ENCODE data around the gene PELI1. TPM values are rescaled to one million over a fixed set of nuclear protein-coding genes. Genes with fewer than 3 reads are reported as not detected.

Gene PELI1
- total and polyA plus RNA-seq, 2 of the 8 experiments (the other 6 are each of a cell fraction or from before 2014, with no cell fraction given), result 21.8 to 57.1 TPM

DNA sequence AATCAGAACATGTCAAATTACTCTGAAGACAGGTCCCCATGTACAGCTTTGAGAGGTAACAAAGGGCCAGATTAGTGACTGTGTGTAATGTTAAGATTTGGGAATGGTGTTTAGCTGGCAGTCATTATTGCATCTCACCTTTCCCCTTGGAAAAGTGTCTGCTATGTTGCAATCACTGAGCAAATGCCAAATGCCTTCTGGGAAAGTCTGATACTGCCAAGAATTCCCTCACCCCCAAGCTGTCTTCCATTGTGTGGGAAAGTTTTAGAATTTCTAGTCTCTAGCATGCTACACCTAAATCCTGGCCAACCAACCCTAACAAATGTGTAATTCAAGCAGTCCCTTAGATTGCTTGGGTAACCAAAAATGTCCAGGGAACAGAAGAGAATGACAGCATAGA, 13.6 kb upstream of the PELI1 start:
- no peak overlapping the region for H3K4me3 ChIP-seq (ENCODE audit: extremely low read depth in 1 of 4, insufficient read depth in 2 of 4, low read depth in 3 of 4, low read length in 4 of 4)
- H3K4me1 ChIP-seq (replicated peaks in 1 of 4; ENCODE audit: control insufficient read depth in 3 of 4, insufficient read depth in 4 of 4, low read length in 3 of 4), result peaks cover 0 to 3% (median 0%) of the 10 kb centered on the region in 4 experiments; a peak in 1 of 7 replicates
- H2BK120ac ChIP-seq (replicated peaks; ENCODE audit: low read depth, low read length), result no peak overlapping the region
- no peak overlapping the region for H3K4me2 ChIP-seq (ENCODE audit: insufficient read depth in 1 of 2, low read depth in 2 of 2, low read length in 2 of 2)
- H3K36me3 ChIP-seq (ENCODE audit: control insufficient read depth in 2 of 4, insufficient read depth in 4 of 4, low read length in 3 of 4), result no peaks in the 10 kb centered on the region
- no peak overlapping the region for H3K4ac ChIP-seq (replicated peaks; ENCODE audit: insufficient read length, low read depth, low read length)
- no peak overlapping the region for H3K9ac ChIP-seq (replicated peaks in 1 of 4; ENCODE audit: extremely low read depth in 1 of 4, low read depth in 3 of 4, low read length in 3 of 4)
- H2AFZ ChIP-seq (ENCODE audit: low read length), result no peak overlapping the region
- H3K27me3 ChIP-seq (replicated peaks in 1 of 4; ENCODE audit: control insufficient read depth in 3 of 4, extremely low read depth in 1 of 4, insufficient read depth in 3 of 4, low read length in 3 of 4), result no peaks in the 10 kb centered on the region
- H3K9me3 ChIP-seq (ENCODE audit: insufficient read depth in 2 of 2, low read depth in 1 of 2, low read length in 1 of 2), result no peaks in the 10 kb centered on the region
- H4K5ac ChIP-seq (ENCODE audit: insufficient read length, low read depth, low read length), result no peak overlapping the region
- no peak overlapping the region for H3K56ac ChIP-seq (replicated peaks; ENCODE audit: insufficient read length, low read depth, low read length)
- no peak for DNase-seq (ENCODE audit: low read depth in 1 of 2, low spot score in 2 of 2)
- TF ChIP-seq GABPA (IDR thresholded peaks at IDR 0.05; ENCODE audit: borderline replicate concordance, insufficient read depth, low read length), result no peak
- TF ChIP-seq, protein P1, sequence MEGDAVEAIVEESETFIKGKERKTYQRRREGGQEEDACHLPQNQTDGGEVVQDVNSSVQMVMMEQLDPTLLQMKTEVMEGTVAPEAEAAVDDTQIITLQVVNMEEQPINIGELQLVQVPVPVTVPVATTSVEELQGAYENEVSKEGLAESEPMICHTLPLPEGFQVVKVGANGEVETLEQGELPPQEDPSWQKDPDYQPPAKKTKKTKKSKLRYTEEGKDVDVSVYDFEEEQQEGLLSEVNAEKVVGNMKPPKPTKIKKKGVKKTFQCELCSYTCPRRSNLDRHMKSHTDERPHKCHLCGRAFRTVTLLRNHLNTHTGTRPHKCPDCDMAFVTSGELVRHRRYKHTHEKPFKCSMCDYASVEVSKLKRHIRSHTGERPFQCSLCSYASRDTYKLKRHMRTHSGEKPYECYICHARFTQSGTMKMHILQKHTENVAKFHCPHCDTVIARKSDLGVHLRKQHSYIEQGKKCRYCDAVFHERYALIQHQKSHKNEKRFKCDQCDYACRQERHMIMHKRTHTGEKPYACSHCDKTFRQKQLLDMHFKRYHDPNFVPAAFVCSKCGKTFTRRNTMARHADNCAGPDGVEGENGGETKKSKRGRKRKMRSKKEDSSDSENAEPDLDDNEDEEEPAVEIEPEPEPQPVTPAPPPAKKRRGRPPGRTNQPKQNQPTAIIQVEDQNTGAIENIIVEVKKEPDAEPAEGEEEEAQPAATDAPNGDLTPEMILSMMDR (IDR thresholded peaks at IDR 0.05; ENCODE audit: control extremely low read depth in 1 of 3, insufficient read depth in 1 of 3, low read depth in 1 of 3, low read length in 3 of 3), result no peak
- TF ChIP-seq KDM1A (IDR thresholded peaks at IDR 0.05; ENCODE audit: borderline replicate concordance, low read length), result no peak
- no peak for TF ChIP-seq BRCA1 (IDR thresholded peaks at IDR 0.05; ENCODE audit: low read depth, low read length)
- TF ChIP-seq TEAD4 (IDR thresholded peaks at IDR 0.05; ENCODE audit: low read depth, low read length), result no peak
- no peak for TF ChIP-seq RFX5 (IDR thresholded peaks at IDR 0.05; ENCODE audit: borderline replicate concordance, low read depth, low read length)
- no peak for FAIRE-seq
- POLR2A ChIA-PET (ENCODE audit: partially characterized antibody), result no interaction called here
- H2BK5ac ChIP-seq (ENCODE audit: low read depth, low read length), result no peak overlapping the region
- no peak overlapping the region for H3K18ac ChIP-seq (ENCODE audit: extremely low read depth, low read length)
- H2BK20ac ChIP-seq (ENCODE audit: low read length), result no peak overlapping the region
- H3K27ac ChIP-seq (ENCODE audit: low read depth, low read length), result no peak overlapping the region
- H4K91ac ChIP-seq (replicated peaks; ENCODE audit: insufficient read length, low read length), result no peak overlapping the region
- no peak overlapping the region for H2AK5ac ChIP-seq (ENCODE audit: low read depth, low read length)
- no peak overlapping the region for H2BK12ac ChIP-seq (ENCODE audit: low read depth, low read length)
- CTCF ChIA-PET (ENCODE audit: partially characterized antibody), result interaction anchor here (0.9 to 1.5 kb wide), 2 partner anchors 12 to 60 kb away, joined by 3 read pairs; no protein-coding TSS in a partner anchor
- no peak overlapping the region for H2BK15ac ChIP-seq (ENCODE audit: low read length)
- no peak overlapping the region for H3K23ac ChIP-seq (ENCODE audit: insufficient read length)
- no peak overlapping the region for H4K8ac ChIP-seq (ENCODE audit: extremely low read depth, insufficient read depth, low read length)
- no peak overlapping the region for H3K14ac ChIP-seq (ENCODE audit: insufficient read length)
- H3K79me2 ChIP-seq (ENCODE audit: control insufficient read depth in 1 of 2, insufficient read depth in 2 of 2, low read length in 2 of 2), result no peaks in the 10 kb centered on the region
- no peaks in the 10 kb centered on the region for H3K79me1 ChIP-seq (ENCODE audit: low read depth, low read length)
- no peaks in the 10 kb centered on the region for H4K20me1 ChIP-seq (replicated peaks in 1 of 2; ENCODE audit: control insufficient read depth in 1 of 2, insufficient read depth in 2 of 2, low read length in 2 of 2)
- no peaks in the 10 kb centered on the region for H3K23me2 ChIP-seq (ENCODE audit: low read depth, low read length)
